ACC112 (cell line): ENCODE measurements around the gene FGD4.

Experiments used
- H2AFZ ChIP-seq: fragments of 200-600 bp; sonication (generic); one replicate; pipeline ENCODE4 v1.6.0; 2017; ENCODE audit warnings: antibody characterized with exemption, low read length; ENCODE audit not compliant: unreplicated experiment
- H3K27ac ChIP-seq: fragments of 200-600 bp; sonication (generic); 2 replicates; pipeline ENCODE4 v1.5.1; 2014; ENCODE audit warnings: low read depth, mild to moderate bottlenecking, antibody characterized with exemption, low read length, moderate library complexity
- H3K27me3 ChIP-seq: fragments of 200-600 bp; sonication (generic); 2 replicates; pipeline ENCODE4 v1.6.1; 2014; ENCODE audit warnings: mild to moderate bottlenecking, antibody characterized with exemption, low read length, moderate library complexity, mixed read lengths; ENCODE audit not compliant: insufficient read depth
- H3K36me3 ChIP-seq: fragments of 200-600 bp; sonication (generic); 2 replicates; pipeline ENCODE4 v1.6.1; 2016; ENCODE audit warnings: mild to moderate bottlenecking, antibody characterized with exemption, low read length, moderate library complexity, mixed read lengths; ENCODE audit not compliant: insufficient read depth
- H3K4me1 ChIP-seq: fragments of 200-600 bp; sonication (generic); one replicate; pipeline ENCODE4 v1.6.1; 2016; ENCODE audit warnings: low read length, mixed read lengths; ENCODE audit not compliant: insufficient read depth, unreplicated experiment, control insufficient read depth
- H3K4me3 ChIP-seq: fragments of 200-600 bp; sonication (generic); 2 replicates; pipeline ENCODE4 v1.5.1; 2014; ENCODE audit warnings: mild to moderate bottlenecking, low read depth, low read length
- H3K79me2 ChIP-seq: fragments of 200-600 bp; sonication (generic); one replicate; pipeline ENCODE4 v1.6.0; 2016; ENCODE audit warnings: low read length; ENCODE audit not compliant: control insufficient read depth, unreplicated experiment, insufficient read depth

FGD4 gene

GRCh38 chr12:32493282-32493681 lies 93.9 kb downstream of the FGD4 start:
- Histone ChIP-seq H3K4me3 (no peak overlapping the region), H3K27ac (no peak overlapping the region), H3K36me3 (no peaks in the 10 kb centered on the region), H2AFZ (no peak overlapping the region), H3K79me2 (no peaks in the 10 kb centered on the region), H3K4me1 (peaks cover 4% of the 10 kb centered on the region), H3K27me3 (no peaks in the 10 kb centered on the region)

- Histone ChIP-seq H3K36me3 (no peaks in the 10 kb centered on the region), H3K27ac (no peak overlapping the region), H3K79me2 (no peaks in the 10 kb centered on the region), H3K27me3 (no peaks in the 10 kb centered on the region), H2AFZ (no peak overlapping the region), H3K4me1 (peaks cover 4% of the 10 kb centered on the region), H3K4me3 (no peak overlapping the region)
These were observed 95.3 kb downstream of the FGD4 start for GRCh38 chr12:32494656-32495055.

DNA sequence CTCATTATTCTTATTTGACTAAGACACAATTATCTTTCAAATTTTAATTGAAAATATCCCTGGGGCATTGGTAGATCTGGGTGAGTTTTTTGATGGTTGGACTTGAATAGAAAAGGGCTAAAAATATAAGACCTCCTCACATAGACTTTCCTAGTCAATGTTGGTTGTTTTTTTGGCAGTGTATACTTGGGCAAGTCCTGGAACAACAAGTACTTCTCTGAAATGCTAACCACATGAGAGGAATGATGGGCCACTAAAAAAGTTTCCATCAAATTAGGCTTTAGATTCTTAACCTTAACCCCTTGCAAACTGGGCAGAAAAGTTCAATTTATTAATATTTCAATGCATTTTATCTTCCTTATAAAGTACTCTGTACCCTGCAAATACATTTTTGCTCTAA lies 97.6 kb downstream of the FGD4 start:
- H3K4me3 ChIP-seq, result no peak overlapping the region
- H3K36me3 ChIP-seq, result no peaks in the 10 kb centered on the region
- H3K27ac ChIP-seq, result no peak overlapping the region
- H3K79me2 ChIP-seq, result no peaks in the 10 kb centered on the region
- no peaks in the 10 kb centered on the region for H3K27me3 ChIP-seq
- peaks cover 11% of the 10 kb centered on the region for H3K4me1 ChIP-seq
- no peak overlapping the region for H2AFZ ChIP-seq

GRCh38 chr12:32497864-32498263 lies 98.5 kb downstream of the FGD4 start:
- H2AFZ ChIP-seq, result no peak overlapping the region
- peaks cover 20% of the 10 kb centered on the region for H3K4me1 ChIP-seq
- H3K36me3 ChIP-seq, result no peaks in the 10 kb centered on the region
- H3K27ac ChIP-seq, result no peak overlapping the region
- H3K4me3 ChIP-seq, result no peak overlapping the region
- H3K27me3 ChIP-seq, result no peaks in the 10 kb centered on the region
- no peaks in the 10 kb centered on the region for H3K79me2 ChIP-seq

- no peak overlapping the region for H3K27ac ChIP-seq
- no peaks in the 10 kb centered on the region for H3K36me3 ChIP-seq
- no peaks in the 10 kb centered on the region for H3K27me3 ChIP-seq
- H2AFZ ChIP-seq, result no peak overlapping the region
- no peaks in the 10 kb centered on the region for H3K79me2 ChIP-seq
- peaks cover 26% of the 10 kb centered on the region for H3K4me1 ChIP-seq
- no peak overlapping the region for H3K4me3 ChIP-seq
These were observed 99.7 kb downstream of the FGD4 start for GRCh38 chr12:32499048-32499447.

DNA sequence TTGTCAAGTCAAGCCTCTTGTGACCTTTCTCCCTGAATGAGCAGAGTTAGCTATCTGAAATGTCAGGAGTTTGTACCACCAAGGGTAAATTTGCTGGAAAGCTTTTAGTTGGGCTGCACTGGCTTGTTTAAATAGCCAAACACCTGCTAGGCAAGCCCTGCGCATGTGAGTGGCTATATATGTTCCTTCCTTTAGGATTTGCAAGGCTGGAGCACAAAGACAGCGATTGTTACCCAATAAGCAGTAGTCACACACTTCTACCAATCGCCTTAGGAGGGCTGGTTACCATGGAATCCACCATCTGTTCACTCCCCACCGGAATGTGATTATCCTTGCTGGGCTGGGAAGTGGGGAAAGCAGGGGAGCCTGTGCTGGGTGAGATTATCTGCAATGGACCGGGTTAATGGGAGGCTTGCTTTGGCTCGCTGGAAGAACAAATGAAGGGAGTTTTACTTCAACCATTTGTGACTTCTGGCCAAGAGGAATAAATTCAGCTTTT lies 102.5 kb downstream of the FGD4 start:
- H3K27ac ChIP-seq, result peak overlapping the region; percentile 27; the same call in 1 of the 2 replicates
- no peak overlapping the region for H3K4me3 ChIP-seq
- H2AFZ ChIP-seq, result peak overlapping the region; percentile 15
- H3K4me1 ChIP-seq, result peaks cover 22% of the 10 kb centered on the region
- H3K27me3 ChIP-seq, result no peaks in the 10 kb centered on the region
- H3K79me2 ChIP-seq, result no peaks in the 10 kb centered on the region
- no peaks in the 10 kb centered on the region for H3K36me3 ChIP-seq

- peaks cover 22% of the 10 kb centered on the region for H3K4me1 ChIP-seq
- peak overlapping the region; percentile 28 for H3K27ac ChIP-seq
- no peak overlapping the region for H3K4me3 ChIP-seq
These were observed 103.5 kb downstream of the FGD4 start for GRCh38 chr12:32502693-32503502.

DNA sequence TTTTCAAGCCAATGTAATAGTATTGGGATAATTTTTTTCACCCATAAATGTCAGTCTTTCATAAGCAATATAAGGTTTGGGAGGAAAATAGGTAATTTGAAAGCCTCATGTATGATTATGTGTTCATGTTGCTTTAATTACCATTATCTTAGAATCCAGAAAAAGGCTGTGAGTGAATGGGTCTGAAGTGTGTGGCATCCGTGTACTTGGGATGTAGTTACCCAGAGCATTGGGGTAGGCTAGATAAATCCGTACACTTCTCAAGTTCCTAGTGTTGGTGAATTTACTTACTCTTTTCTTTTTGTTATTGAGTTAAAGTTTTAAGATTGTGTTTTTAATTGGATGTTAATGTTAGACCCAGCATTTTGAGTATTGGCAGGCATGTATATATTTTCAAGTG lies 104.4 kb downstream of the FGD4 start:
- Histone ChIP-seq H3K79me2 (no peaks in the 10 kb centered on the region), H3K27ac (no peak overlapping the region), H3K4me1 (peaks cover 24% of the 10 kb centered on the region), H3K27me3 (no peaks in the 10 kb centered on the region), H3K4me3 (no peak overlapping the region), H3K36me3 (no peaks in the 10 kb centered on the region), H2AFZ (no peak overlapping the region)

More at GRCh38 chr12:32502693-32503502, 103.5 kb downstream of the FGD4 start:
- no peaks in the 10 kb centered on the region for H3K79me2 ChIP-seq
- peak overlapping the region; percentile 51 for H2AFZ ChIP-seq
- no peaks in the 10 kb centered on the region for H3K27me3 ChIP-seq
- no peaks in the 10 kb centered on the region for H3K36me3 ChIP-seq

DNA sequence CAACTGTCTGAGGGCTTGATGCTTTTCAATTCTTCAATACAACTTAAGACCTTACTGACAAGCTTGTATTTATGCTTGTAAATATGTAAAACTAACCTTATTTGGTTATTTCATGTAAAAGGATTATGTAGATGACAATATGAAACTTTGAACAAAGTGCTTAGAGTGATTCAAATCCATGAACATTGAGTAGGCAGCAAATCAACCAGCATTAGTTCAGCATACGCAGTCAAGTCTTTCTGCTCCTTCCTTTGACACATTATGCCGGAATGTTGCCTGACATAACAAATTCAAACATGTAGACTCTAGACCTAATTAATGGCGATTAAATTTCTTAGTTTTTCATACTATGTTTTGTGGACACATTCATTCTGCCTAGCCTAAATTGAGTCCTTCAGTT lies 105.2 kb downstream of the FGD4 start:
- Histone ChIP-seq H2AFZ (no peak overlapping the region), H3K36me3 (no peaks in the 10 kb centered on the region), H3K4me3 (no peak overlapping the region), H3K4me1 (peaks cover 24% of the 10 kb centered on the region), H3K27me3 (no peaks in the 10 kb centered on the region), H3K27ac (no peak overlapping the region), H3K79me2 (no peaks in the 10 kb centered on the region)

- Histone ChIP-seq H3K4me3 (no peak overlapping the region), H3K36me3 (no peaks in the 10 kb centered on the region), H3K27me3 (no peaks in the 10 kb centered on the region), H3K4me1 (peaks cover 24% of the 10 kb centered on the region), H2AFZ (no peak overlapping the region), H3K79me2 (no peaks in the 10 kb centered on the region), H3K27ac (no peak overlapping the region)
These were observed 105.9 kb downstream of the FGD4 start for GRCh38 chr12:32505067-32505945.
